ENCODE data around the gene AMELY.
"Not testable (repeated sequence)": the region's sequence is repeated elsewhere in the genome, so short reads cannot be mapped to it uniquely, and the experiment has no call there.

The AMELY gene

GRCh38 chrY:6911253-6911881 is at the start of gene AMELY:
Gene AMELY, minus strand, starts transcription at chrY:6911752. Its CDS starts 39,144 bp downstream, at chrY:6872608.
- peak; percentile 2 for DNase-seq

- no peak for DNase-seq
These were observed 38.4 kb upstream of the AMELY start for GRCh38 chrY:6949947-6950346.

- no peak for DNase-seq
These were observed 36.8 kb upstream of the AMELY start for GRCh38 chrY:6948378-6948777.

- DNase-seq, result no peak
These were observed 36.1 kb upstream of the AMELY start for GRCh38 chrY:6947695-6948094.

- no peak for DNase-seq
These were observed 23.9 kb upstream of the AMELY start for GRCh38 chrY:6935497-6935896.

GRCh38 chrY:6931779-6932396 is 20.3 kb upstream of the AMELY start:
- no peak for DNase-seq

- DNase-seq, result no peak
These were observed 17.7 kb upstream of the AMELY start for GRCh38 chrY:6929237-6929636.

GRCh38 chrY:6928265-6928664 is 16.7 kb upstream of the AMELY start:
- DNase-seq, result no peak

- DNase-seq, result no peak
These were observed 9.5 kb upstream of the AMELY start for GRCh38 chrY:6921061-6921460.

GRCh38 chrY:6913362-6913761 is 1.8 kb upstream of the AMELY start:
- DNase-seq, result no peak

- DNase-seq, result no peak
These were observed 940 bp downstream of the AMELY start, which contains the start of gene TBL1Y for GRCh38 chrY:6910372-6911252. Gene TBL1Y, plus strand, starts transcription at chrY:6910697. Its CDS starts 114,388 bp downstream, at chrY:7025085.

GRCh38 chrY:6909856-6910255 is 1.7 kb downstream of the AMELY start:
- no peak for DNase-seq

GRCh38 chrY:6909118-6909521 is 2.4 kb downstream of the AMELY start:
- no peak for DNase-seq

- not testable (repeated sequence) for DNase-seq
These were observed 3.5 kb downstream of the AMELY start for GRCh38 chrY:6908021-6908420.

- DNase-seq, result no peak
These were observed 4.0 kb downstream of the AMELY start for GRCh38 chrY:6907591-6907990.

- not testable (repeated sequence) for DNase-seq
These were observed 9.4 kb downstream of the AMELY start for GRCh38 chrY:6902116-6902515.

GRCh38 chrY:6895236-6895635 is 16.3 kb downstream of the AMELY start:
- DNase-seq, result no peak

- no peak for DNase-seq
These were observed 17.1 kb downstream of the AMELY start for GRCh38 chrY:6894496-6894895.

- no peak for DNase-seq
These were observed 62.2 kb downstream of the AMELY start for GRCh38 chrY:6849384-6849783.

GRCh38 chrY:6842650-6843049 is 68.9 kb downstream of the AMELY start:
- DNase-seq, result not testable (repeated sequence)
